HUES64 (cell line): ENCODE results near the gene CDC25B.
"Not testable (repeated sequence)": the region's sequence is repeated elsewhere in the genome, so short reads cannot be mapped to it uniquely, and the experiment has no call there.

ENCODE experiments used
- H3K27ac ChIP-seq: 2 replicates; pipeline ENCODE4 v1.7.0; 2013; ENCODE audit warnings: low read depth, low read length, inconsistent platforms
- H3K27me3 ChIP-seq: 2 replicates; pipeline ENCODE4 v1.6.1; 2013; ENCODE audit warnings: mild to moderate bottlenecking, low read length; ENCODE audit not compliant: insufficient read depth
- H3K36me3 ChIP-seq: 2 replicates; pipeline ENCODE4 v1.6.1; 2013; ENCODE audit warnings: mild to moderate bottlenecking, low read length; ENCODE audit not compliant: insufficient read depth
- H3K4me1 ChIP-seq: 2 replicates; pipeline ENCODE4 v1.6.1; 2013; ENCODE audit warnings: mild to moderate bottlenecking, low read length, moderate library complexity; ENCODE audit not compliant: insufficient read depth
- H3K4me3 ChIP-seq: 2 replicates; pipeline ENCODE4 v1.5.1; 2013; ENCODE audit warnings: mild to moderate bottlenecking, low read length, moderate library complexity
- H3K9ac ChIP-seq: 2 replicates; pipeline ENCODE4 v1.6.1; 2013; ENCODE audit warnings: mild to moderate bottlenecking, low read depth, low read length
- H3K9me3 ChIP-seq: 2 replicates; pipeline ENCODE4 v1.6.1; 2013; ENCODE audit warnings: low read depth, low read length; ENCODE audit not compliant: insufficient read depth
- WGBS: fragments of 150-250, 120-280 bp; methylation state at CpG from one replicate; pipeline ENCODE4 v1.1.7; 2013; ENCODE audit warnings: missing lambda C conversion rate; 5-methylcytosine and 5-hydroxymethylcytosine counted together

The CDC25B gene

GRCh38 chr20:3842348-3842930 is 46.3 kb downstream of the CDC25B start:
- Histone ChIP-seq H3K4me3 (no peak overlapping the region), H3K9ac (no peak overlapping the region), H3K27ac (no peak overlapping the region), H3K4me1 (no peaks in the 10 kb centered on the region), H3K27me3 (no peaks in the 10 kb centered on the region), H3K9me3 (no peaks in the 10 kb centered on the region), H3K36me3 (no peaks in the 10 kb centered on the region)
- WGBS = 90% methylated on average over 7 of the region's 7 CpGs

- no peaks in the 10 kb centered on the region for H3K36me3 ChIP-seq
- no peaks in the 10 kb centered on the region for H3K9me3 ChIP-seq
- H3K9ac ChIP-seq = no peak overlapping the region
- H3K27ac ChIP-seq = no peak overlapping the region
- no peaks in the 10 kb centered on the region for H3K27me3 ChIP-seq
- no peaks in the 10 kb centered on the region for H3K4me1 ChIP-seq
- 77% methylated on average over 5 of the region's 5 CpGs for WGBS
- no peak overlapping the region for H3K4me3 ChIP-seq
Observed at GRCh38 chr20:3843490-3843889, 47.4 kb downstream of the CDC25B start.

DNA sequence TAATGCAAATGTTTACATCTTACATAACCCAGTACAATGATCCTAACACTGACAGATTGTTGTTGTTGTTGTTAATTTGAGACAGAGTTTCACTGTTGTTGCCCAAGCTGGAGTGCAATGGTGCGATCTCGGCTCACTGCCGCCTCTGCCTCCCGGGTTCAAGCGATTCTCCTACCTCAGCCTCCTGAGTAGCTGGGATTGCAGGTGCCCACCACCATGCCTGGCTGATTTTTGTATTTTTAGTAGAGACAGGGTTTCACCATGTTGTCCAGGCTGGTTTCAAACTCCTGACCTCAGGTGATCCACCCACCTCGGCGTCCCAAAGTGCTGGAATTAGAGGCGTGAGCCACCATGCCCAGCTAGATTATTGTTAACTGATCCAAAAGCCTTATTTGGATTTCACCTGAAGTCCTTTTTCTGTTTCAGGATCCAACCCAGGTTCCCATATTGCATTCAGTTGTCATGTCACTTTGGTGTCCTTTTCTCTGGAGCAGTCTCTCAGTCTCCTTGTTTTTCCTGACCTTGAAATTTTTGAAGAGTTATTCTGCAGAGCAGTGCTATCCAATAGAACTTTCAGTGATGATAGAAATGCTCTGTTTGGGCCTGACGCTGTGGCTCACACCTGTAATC is 48.0 kb downstream of the CDC25B start:
- H3K27ac ChIP-seq, H3K4me3 ChIP-seq, H3K36me3 ChIP-seq, H3K4me1 ChIP-seq, H3K9me3 ChIP-seq, H3K27me3 ChIP-seq, H3K9ac ChIP-seq: not testable (repeated sequence)
- 96% methylated on average over 9 of the region's 9 CpGs for WGBS

GRCh38 chr20:3846378-3846739 is 50.2 kb downstream of the CDC25B start:
- 1% methylated on average over 20 of the region's 22 CpGs for WGBS
- Histone ChIP-seq H3K9me3 (no peaks in the 10 kb centered on the region), H3K36me3 (no peaks in the 10 kb centered on the region), H3K4me3 (peak overlapping the region; percentile 98), H3K27me3 (no peaks in the 10 kb centered on the region), H3K9ac (peak overlapping the region; percentile 87), H3K4me1 (no peaks in the 10 kb centered on the region), H3K27ac (peak overlapping the region; percentile 64; the same call in 1 of the 2 replicates)

- H3K36me3 ChIP-seq = no peaks in the 10 kb centered on the region
- peak within 1 kb of the TSS; percentile 64 for H3K27ac ChIP-seq
- H3K4me1 ChIP-seq = no peaks in the 10 kb centered on the region
- H3K9me3 ChIP-seq = no peaks in the 10 kb centered on the region
- peak within 1 kb of the TSS; percentile 98 for H3K4me3 ChIP-seq
- WGBS = under 1% methylated on average over 72 of the region's 72 CpGs
- H3K9ac ChIP-seq = peak within 1 kb of the TSS; percentile 87
- H3K27me3 ChIP-seq = no peaks in the 10 kb centered on the region
Observed at GRCh38 chr20:3846740-3847428, 50.8 kb downstream of the CDC25B start, which contains the start of gene MAVS. MAVS (plus strand) TSS chr20:3846834; CDS start chr20:3854625, 7,791 bp downstream.

DNA sequence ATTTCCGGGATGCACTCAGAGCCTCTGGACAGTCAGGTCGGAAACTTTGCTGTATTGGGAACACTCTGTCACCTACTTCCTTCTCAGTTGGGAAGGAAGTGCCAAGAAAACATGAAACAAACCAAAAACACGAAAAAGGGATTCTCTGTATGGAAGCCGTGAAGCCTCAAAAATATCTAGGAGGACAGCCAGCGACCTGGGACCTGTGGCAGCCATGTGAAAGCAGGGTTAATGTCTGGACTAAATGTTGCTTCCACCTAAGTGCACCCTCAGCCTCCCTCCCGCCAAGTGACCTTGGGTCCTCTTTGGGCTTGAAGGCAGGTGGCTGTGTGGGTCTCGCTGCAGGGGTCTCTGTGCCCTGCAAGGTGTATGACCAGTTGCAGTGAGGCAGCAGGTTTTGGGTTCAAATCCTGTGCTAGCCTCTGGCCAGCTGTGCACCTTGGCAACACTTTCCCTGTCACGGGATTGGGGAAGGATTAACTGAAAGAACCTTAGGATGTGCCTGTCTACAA is 51.4 kb downstream of the CDC25B start:
- H3K4me3 ChIP-seq = peak overlapping the region; percentile 98
- WGBS = 48% methylated on average over 8 of the region's 8 CpGs
- no peak overlapping the region for H3K27ac ChIP-seq
- H3K4me1 ChIP-seq = no peaks in the 10 kb centered on the region
- no peaks in the 10 kb centered on the region for H3K36me3 ChIP-seq
- no peaks in the 10 kb centered on the region for H3K9me3 ChIP-seq
- peak overlapping the region; percentile 87 for H3K9ac ChIP-seq
- H3K27me3 ChIP-seq = no peaks in the 10 kb centered on the region

GRCh38 chr20:3848565-3848964 is 52.5 kb downstream of the CDC25B start:
- no peak overlapping the region for H3K4me3 ChIP-seq
- H3K9me3 ChIP-seq = no peaks in the 10 kb centered on the region
- no peak overlapping the region for H3K27ac ChIP-seq
- H3K27me3 ChIP-seq = no peaks in the 10 kb centered on the region
- H3K36me3 ChIP-seq = no peaks in the 10 kb centered on the region
- no peaks in the 10 kb centered on the region for H3K4me1 ChIP-seq
- no peak overlapping the region for H3K9ac ChIP-seq
- WGBS = 93% methylated on average over 1 of the region's 1 CpG

GRCh38 chr20:3854462-3854871 is 58.4 kb downstream of the CDC25B start:
- 87% methylated on average over 4 of the region's 4 CpGs for WGBS
- no peaks in the 10 kb centered on the region for H3K27me3 ChIP-seq
- H3K36me3 ChIP-seq = peaks cover 24% of the 10 kb centered on the region
- H3K27ac ChIP-seq = no peak overlapping the region
- no peaks in the 10 kb centered on the region for H3K9me3 ChIP-seq
- H3K4me1 ChIP-seq = no peaks in the 10 kb centered on the region
- H3K4me3 ChIP-seq = no peak overlapping the region
- H3K9ac ChIP-seq = no peak overlapping the region
